Lung (tissue), 12 donors: ENCODE measurements around the gene ELFN1. TPM values are rescaled to one million over a fixed set of nuclear protein-coding genes. Genes with fewer than 3 reads are reported as not detected.

Experiments
- ATAC-seq: fragments of 200-7000 bp; cut with Tn5 transposase; one replicate; pipeline ENCODE4 v1.9.1; 2020; ENCODE audit warnings: moderate number of reproducible peaks; ENCODE audit not compliant: insufficient read depth, low FRiP score
- DNase-seq, 3 donors: peaks; one replicate each; pipeline ENCODE4 v3.0.0-alpha.2; 2013 to 2017
- H3K27ac ChIP-seq, 2 donors: one replicate each; pipeline ENCODE4 v1.5.1; 2013; ENCODE audit warnings: mild to moderate bottlenecking in 2 of 2, moderate library complexity in 2 of 2, control low read depth in 1 of 2, inconsistent platforms in 1 of 2, low read depth in 1 of 2, low read length in 1 of 2
- H3K27me3 ChIP-seq, 3 donors: one replicate each; pipeline ENCODE4 v1.5.1; 2013; ENCODE audit warnings: low read length in 2 of 3; ENCODE audit not compliant: control insufficient read depth in 3 of 3, insufficient read depth in 3 of 3
- H3K36me3 ChIP-seq, 4 donors: one replicate each; pipeline ENCODE4 v1.5.1; 2013; ENCODE audit warnings: low read length in 4 of 4, mild to moderate bottlenecking in 1 of 4, moderate library complexity in 1 of 4; ENCODE audit not compliant: control insufficient read depth in 4 of 4, insufficient read depth in 4 of 4
- H3K4me1 ChIP-seq, 5 donors: one replicate each; pipeline ENCODE4 v1.5.1; 2013; ENCODE audit warnings: low read length in 5 of 5, mild to moderate bottlenecking in 2 of 5, moderate library complexity in 1 of 5; ENCODE audit not compliant: control insufficient read depth in 5 of 5, insufficient read depth in 5 of 5
- H3K4me3 ChIP-seq: one replicate; pipeline ENCODE4 v1.5.1; 2013; ENCODE audit warnings: mild to moderate bottlenecking, control low read depth, moderate library complexity
- H3K9ac ChIP-seq, 2 donors: one replicate each; pipeline ENCODE4 v1.5.1; 2013; ENCODE audit warnings: low read length in 2 of 2, control low read depth in 1 of 2; ENCODE audit not compliant: insufficient read depth in 1 of 2
- H3K9me3 ChIP-seq, 4 donors: one replicate each; pipeline ENCODE4 v1.5.1; 2013; ENCODE audit warnings: low read length in 3 of 4, mild to moderate bottlenecking in 1 of 4, moderate library complexity in 1 of 4; ENCODE audit not compliant: control insufficient read depth in 4 of 4, insufficient read depth in 3 of 4
- CTCF ChIP-seq: IDR thresholded peaks from 2 replicates; pipeline ENCODE4 v1.5.1; 2012; ENCODE audit warnings: mild to moderate bottlenecking; ENCODE audit errors: control extremely low read depth, extremely low read depth
- WGBS, 2 donors: extraction: QIAGEN DNeasy Blood & Tissue Kit; methylation state at CpG; one replicate each; pipeline ENCODE4 v1.1.7; 2013; 5-methylcytosine and 5-hydroxymethylcytosine counted together
- polyA plus RNA-seq, 2 donors: library from polyadenylated mRNA; stranded (reverse); fragments of 200-250 nt; gene quantifications; one replicate each; pipeline ENCODE4 v1.2.1, GENCODE V29; 2013
- total RNA-seq, 2 donors: library from RNA; depleted of rRNA in 1 of 2; stranded (reverse); fragments of >200 nt in 1 of 2; gene quantifications; one replicate each; pipeline ENCODE4 v1.2.1, GENCODE V29; 2014 to 2021
- donor health status: control.
- donor health status: control.
- donor health status: Bipolar disorder and iron deficiency.
- donor health status: healthy.
- donor health status: DM: yes; HTN: yes; CAD: no.

ELFN1 gene
- total and polyA plus RNA-seq, 4 donors, result 0.43 to 1.4 (median 1.0) TPM

- Histone ChIP-seq H3K4me3 (no peak overlapping the region), H3K9me3 (peaks cover 0 to 3% (median 0%) of the 10 kb centered on the region in 4 donors), H3K4me1 (no peaks in the 10 kb centered on the region), H3K9ac (no peak overlapping the region), H3K27ac (no peak overlapping the region), H3K27me3 (no peaks in the 10 kb centered on the region), H3K36me3 (no peaks in the 10 kb centered on the region)
- no peak for ATAC-seq
- no peak for TF ChIP-seq CTCF
- DNase-seq, result no peak
- 95 to 96% methylated on average over 54 of the region's 54 CpGs for WGBS, 2 donors
These were observed 99.5 kb downstream of the ELFN1 start for GRCh38 chr7:1769286-1770200.

GRCh38 chr7:1770331-1770730, 100.3 kb downstream of the ELFN1 start:
- Histone ChIP-seq H3K4me3 (no peak overlapping the region), H3K9me3 (peaks cover 0 to 3% (median 0%) of the 10 kb centered on the region in 4 donors), H3K27me3 (no peaks in the 10 kb centered on the region), H3K9ac (no peak overlapping the region), H3K4me1 (no peaks in the 10 kb centered on the region), H3K27ac (no peak overlapping the region), H3K36me3 (no peaks in the 10 kb centered on the region)
- TF ChIP-seq CTCF, result no peak
- ATAC-seq (no peak), DNase-seq (no peak)
- 89 to 99% methylated on average over 6 of the region's 6 CpGs for WGBS, 2 donors

GRCh38 chr7:1775389-1775788, 105.3 kb downstream of the ELFN1 start:
- H3K27me3 ChIP-seq, result no peaks in the 10 kb centered on the region
- no peak overlapping the region for H3K9ac ChIP-seq
- H3K9me3 ChIP-seq, result peaks cover 0 to 7% (median 0%) of the 10 kb centered on the region in 4 donors
- no peaks in the 10 kb centered on the region for H3K4me1 ChIP-seq
- no peak overlapping the region for H3K4me3 ChIP-seq
- no peak overlapping the region for H3K27ac ChIP-seq
- ATAC-seq (no peak), DNase-seq (no peak)
- 70 to 80% methylated on average over 4 of the region's 4 CpGs for WGBS, 2 donors
- no peaks in the 10 kb centered on the region for H3K36me3 ChIP-seq
- no peak for TF ChIP-seq CTCF
